DOHH2 (cell line): ENCODE data around the gene RAMP3.

Source experiments
- CTCF ChIP-seq: fragments of 200-600 bp; sonication (generic); IDR thresholded peaks from one replicate; pipeline ENCODE4 v1.5.1; 2014; ENCODE audit warnings: antibody characterized with exemption, mild to moderate bottlenecking, low read depth, low read length; ENCODE audit not compliant: poor library complexity, severe bottlenecking
- EZH2phosphoT487 ChIP-seq: fragments of 200-600 bp; sonication (generic); IDR thresholded peaks from 2 replicates; pipeline ENCODE4 v1.6.1; 2017; ENCODE audit warnings: borderline replicate concordance, mild to moderate bottlenecking, antibody characterized with exemption, low read length, moderate library complexity, mixed read lengths

DNA sequence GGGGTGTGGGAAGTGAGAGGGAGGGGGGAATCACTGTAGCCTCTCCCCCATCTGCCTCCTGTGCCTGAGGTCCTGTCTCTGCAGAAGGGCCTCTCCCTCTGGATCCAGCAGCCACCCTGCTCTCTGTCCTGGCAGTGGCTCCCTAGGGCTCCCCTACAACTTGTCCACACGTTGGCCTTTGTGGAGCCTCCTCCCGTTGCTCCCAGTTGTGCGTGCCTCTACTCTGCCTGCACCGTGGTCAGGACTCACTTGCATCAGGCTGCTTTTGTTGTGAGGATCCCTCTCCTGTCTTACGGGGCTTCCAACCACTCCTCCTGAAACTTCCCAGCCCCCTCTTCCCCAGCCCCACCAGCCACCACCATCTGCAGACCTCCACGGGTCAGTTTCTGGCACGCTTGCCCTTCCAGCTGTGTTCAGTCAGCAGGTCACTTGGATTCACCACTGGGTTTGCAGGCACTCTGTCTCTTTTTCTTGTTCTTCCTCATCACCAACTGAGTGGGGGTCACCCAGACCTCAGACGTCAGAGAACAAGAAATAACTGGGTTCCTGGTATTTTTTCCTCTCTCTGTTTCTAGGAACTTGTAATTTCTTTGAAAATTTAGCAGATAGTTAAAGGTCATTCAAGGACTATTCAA, 62.3 kb downstream of the RAMP3 start:
- TF ChIP-seq CTCF (no peak), EZH2phosphoT487 (no peak)
